ENCODE measurements around the gene ITIH5. TPM values are rescaled to one million over a fixed set of nuclear protein-coding genes. Genes with fewer than 3 reads are reported as not detected.

The ITIH5 gene
- total RNA-seq, 3 donors from 2014 or later (not counting 1 experiment from before 2014, with no cell fraction given) = not detected

DNA sequence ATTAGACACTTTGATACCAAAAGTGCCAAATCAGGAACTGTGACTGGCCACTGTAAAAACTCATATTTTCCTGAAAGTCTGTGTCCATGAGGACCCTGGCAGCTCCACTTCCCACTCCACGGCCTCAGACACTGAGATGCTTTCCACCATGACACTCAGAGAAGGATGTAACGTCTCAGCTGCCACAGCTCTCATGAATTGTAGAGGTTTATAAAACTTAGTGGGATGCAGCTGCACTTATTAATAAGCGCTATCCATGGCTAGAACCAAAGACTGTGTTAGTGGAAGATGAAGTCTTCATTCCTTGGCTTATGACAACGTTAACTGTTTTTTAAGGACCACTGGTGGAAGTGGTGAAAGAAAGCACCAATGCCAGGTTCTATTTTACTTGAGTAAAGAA lies 121.0 kb downstream of the ITIH5 start:
- H3K9me3 ChIP-seq (ENCODE audit: control insufficient read depth, insufficient read depth, low read length) = no peaks in the 10 kb centered on the region
- H3K4me3 ChIP-seq (ENCODE audit: low read length) = no peak overlapping the region
- H3K4me1 Mint-ChIP-seq = no peaks in the 10 kb centered on the region
- DNase-seq = no peak
- 71% methylated on average over 4 of the region's 4 CpGs for WGBS (ENCODE audit: insufficient coverage)
- H3K4me1 ChIP-seq (ENCODE audit: control insufficient read depth, insufficient read depth, low read length) = no peaks in the 10 kb centered on the region
- H3K27ac ChIP-seq (ENCODE audit: low read length) = no peak overlapping the region
- H3K27me3 Mint-ChIP-seq (ENCODE audit: low read depth in 2 of 2) = peaks cover 0 to 6% of the 10 kb centered on the region in 2 donors
- intact Hi-C loops (cut with micrococcal nuclease) = no loop called here
- no peaks in the 10 kb centered on the region for H3K36me3 ChIP-seq (ENCODE audit: control insufficient read depth, insufficient read depth, low read length)
- H3K4me3 Mint-ChIP-seq = no peak overlapping the region
- ATAC-seq = no peak
- H3K36me3 Mint-ChIP-seq = no peaks in the 10 kb centered on the region
- TF ChIP-seq, protein P1, sequence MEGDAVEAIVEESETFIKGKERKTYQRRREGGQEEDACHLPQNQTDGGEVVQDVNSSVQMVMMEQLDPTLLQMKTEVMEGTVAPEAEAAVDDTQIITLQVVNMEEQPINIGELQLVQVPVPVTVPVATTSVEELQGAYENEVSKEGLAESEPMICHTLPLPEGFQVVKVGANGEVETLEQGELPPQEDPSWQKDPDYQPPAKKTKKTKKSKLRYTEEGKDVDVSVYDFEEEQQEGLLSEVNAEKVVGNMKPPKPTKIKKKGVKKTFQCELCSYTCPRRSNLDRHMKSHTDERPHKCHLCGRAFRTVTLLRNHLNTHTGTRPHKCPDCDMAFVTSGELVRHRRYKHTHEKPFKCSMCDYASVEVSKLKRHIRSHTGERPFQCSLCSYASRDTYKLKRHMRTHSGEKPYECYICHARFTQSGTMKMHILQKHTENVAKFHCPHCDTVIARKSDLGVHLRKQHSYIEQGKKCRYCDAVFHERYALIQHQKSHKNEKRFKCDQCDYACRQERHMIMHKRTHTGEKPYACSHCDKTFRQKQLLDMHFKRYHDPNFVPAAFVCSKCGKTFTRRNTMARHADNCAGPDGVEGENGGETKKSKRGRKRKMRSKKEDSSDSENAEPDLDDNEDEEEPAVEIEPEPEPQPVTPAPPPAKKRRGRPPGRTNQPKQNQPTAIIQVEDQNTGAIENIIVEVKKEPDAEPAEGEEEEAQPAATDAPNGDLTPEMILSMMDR (IDR thresholded peaks at IDR 0.05) = no peak
- H3K27ac Mint-ChIP-seq = no peak overlapping the region
- no peaks in the 10 kb centered on the region for H3K27me3 ChIP-seq (ENCODE audit: control insufficient read depth, insufficient read depth, low read length)
- no peaks in the 10 kb centered on the region for H3K9me3 Mint-ChIP-seq

DNA sequence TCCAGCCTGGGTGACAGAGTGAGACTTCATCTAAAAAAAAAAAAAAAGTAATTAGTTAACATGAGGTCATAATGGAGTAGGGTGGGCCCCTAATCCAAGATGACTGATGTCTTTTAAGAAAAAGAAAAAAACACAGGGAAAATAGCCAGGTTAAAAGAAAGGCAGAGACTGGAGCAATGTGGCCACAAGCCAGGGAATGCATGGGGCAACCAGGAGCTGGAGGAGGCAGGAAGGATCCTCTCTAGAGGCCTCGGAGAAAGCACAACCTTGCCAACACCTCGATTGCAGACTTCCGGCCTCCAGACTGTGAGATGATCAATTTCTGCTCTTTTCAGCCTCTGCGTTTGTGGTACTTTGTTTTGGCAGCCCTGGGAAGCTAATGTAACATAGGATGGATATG lies 121.5 kb downstream of the ITIH5 start:
- H3K4me3 Mint-ChIP-seq = no peak overlapping the region
- H3K36me3 Mint-ChIP-seq = no peaks in the 10 kb centered on the region
- DNase-seq (no peak), ATAC-seq (no peak)
- 92% methylated on average over 4 of the region's 4 CpGs for WGBS (ENCODE audit: insufficient coverage)
- TF ChIP-seq, protein P1 (IDR thresholded peaks at IDR 0.05) = no peak
- H3K36me3 ChIP-seq (ENCODE audit: control insufficient read depth, insufficient read depth, low read length) = no peaks in the 10 kb centered on the region
- H3K9me3 Mint-ChIP-seq = no peaks in the 10 kb centered on the region
- H3K4me1 Mint-ChIP-seq = no peaks in the 10 kb centered on the region
- no peak overlapping the region for H3K27ac ChIP-seq (ENCODE audit: low read length)
- no peak overlapping the region for H3K27ac Mint-ChIP-seq
- no peak overlapping the region for H3K4me3 ChIP-seq (ENCODE audit: low read length)
- H3K27me3 Mint-ChIP-seq (ENCODE audit: low read depth in 2 of 2) = peaks cover 0 to 6% of the 10 kb centered on the region in 2 donors
- no peaks in the 10 kb centered on the region for H3K4me1 ChIP-seq (ENCODE audit: control insufficient read depth, insufficient read depth, low read length)
- H3K27me3 ChIP-seq (ENCODE audit: control insufficient read depth, insufficient read depth, low read length) = no peaks in the 10 kb centered on the region
- no peaks in the 10 kb centered on the region for H3K9me3 ChIP-seq (ENCODE audit: control insufficient read depth, insufficient read depth, low read length)
- intact Hi-C loops (cut with micrococcal nuclease) = no loop called here

DNA sequence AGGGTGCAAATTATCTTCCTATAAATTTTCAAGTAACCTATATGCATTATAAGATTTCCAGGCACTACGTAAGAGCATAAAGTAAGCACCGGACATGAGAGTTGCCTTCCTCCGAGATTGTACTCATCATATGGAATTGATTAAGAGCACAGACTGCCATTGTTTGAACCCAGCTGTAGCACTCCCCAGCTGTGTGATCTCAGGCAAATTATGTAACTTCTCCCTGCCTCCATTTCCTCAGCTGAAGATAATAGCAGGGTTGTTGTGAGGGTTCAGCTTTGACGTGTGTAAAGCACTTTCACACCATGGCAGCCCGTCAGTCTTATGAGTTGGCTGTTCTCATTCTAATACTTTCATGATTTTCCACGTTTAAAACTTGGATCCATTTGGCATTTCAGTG lies 122.6 kb downstream of the ITIH5 start:
- Mint-ChIP-seq H3K27ac (no peak overlapping the region), H3K4me3 (no peak overlapping the region)
- no peak for ATAC-seq

More for the DNA sequence above, 122.6 kb downstream of the ITIH5 start:
- no peak for DNase-seq
- Histone ChIP-seq H3K36me3 (ENCODE audit: control insufficient read depth, insufficient read depth, low read length) (no peaks in the 10 kb centered on the region), H3K4me3 (ENCODE audit: low read length) (no peak overlapping the region), H3K4me1 (ENCODE audit: control insufficient read depth, insufficient read depth, low read length) (no peaks in the 10 kb centered on the region), H3K27me3 (ENCODE audit: control insufficient read depth, insufficient read depth, low read length) (no peaks in the 10 kb centered on the region), H3K27ac (ENCODE audit: low read length) (no peak overlapping the region), H3K9me3 (ENCODE audit: control insufficient read depth, insufficient read depth, low read length) (no peaks in the 10 kb centered on the region)
- Mint-ChIP-seq H3K9me3 (no peaks in the 10 kb centered on the region), H3K4me1 (peaks cover 0 to 3% of the 10 kb centered on the region in 2 donors), H3K27me3 (ENCODE audit: low read depth in 2 of 2) (peaks cover 0 to 6% of the 10 kb centered on the region in 2 donors), H3K36me3 (no peaks in the 10 kb centered on the region)
- WGBS (ENCODE audit: insufficient coverage) = 92% methylated on average over 5 of the region's 6 CpGs
- TF ChIP-seq, protein P1 (IDR thresholded peaks at IDR 0.05) = no peak
- intact Hi-C loops (cut with micrococcal nuclease) = no loop called here
